PC-9 (cell line): Measurements from ENCODE around the gene CAMSAP3. TPM values are rescaled to one million over a fixed set of nuclear protein-coding genes. Genes with fewer than 3 reads are reported as not detected.

Source experiments
- BruUV-seq: library from RNA; stranded (reverse); fragments of 400-500 nt; replicated peaks from 2 replicates; lab custom pipeline; 2021; lab: Mats Ljungman, UMichigan
- CTCF ChIA-PET: fragments of 300-600 bp; sonication (Branson Sonifier 250); formaldehyde crosslinking; loops from one replicate; lab custom pipeline; 2022; ENCODE audit warnings: antibody characterized with exemption; lab: Charles Lee
- POLR2A ChIA-PET: fragments of 300-600 bp; sonication (Branson Sonifier 250); formaldehyde crosslinking; loops from one replicate; lab custom pipeline; 2022; ENCODE audit warnings: antibody characterized with exemption; ENCODE audit not compliant: unreplicated experiment; lab: Charles Lee
- DNase-seq, 2 experiments: peaks; one replicate each; pipeline versions ENCODE4 v3.0.0 to v3.0.0-alpha.2; 2015 to 2022; ENCODE audit warnings: mixed read lengths in 1 of 2
- H2AFZ ChIP-seq: fragments of 200-600 bp; sonication (generic); 2 replicates; pipeline ENCODE4 v1.8.1; 2017; ENCODE audit warnings: antibody characterized with exemption
- H3F3A ChIP-seq: fragments of 200-600 bp; sonication (generic); 2 replicates; pipeline ENCODE4 v1.8.1; 2017; ENCODE audit warnings: antibody characterized with exemption, mild to moderate bottlenecking, low read depth; ENCODE audit not compliant: insufficient read depth
- H3K27ac ChIP-seq: fragments of 200-600 bp; sonication (generic); 2 replicates; pipeline ENCODE4 v1.6.1; 2016; ENCODE audit warnings: mixed run types
- H3K27me3 ChIP-seq: fragments of 200-600 bp; sonication (generic); 2 replicates; pipeline ENCODE4 v1.6.1; 2016; ENCODE audit warnings: low read depth, mixed run types; ENCODE audit not compliant: insufficient read depth
- H3K36me3 ChIP-seq: fragments of 200-600 bp; sonication (generic); 2 replicates; pipeline ENCODE4 v1.6.1; 2016; ENCODE audit warnings: low read depth, mixed run types
- H3K4me1 ChIP-seq: fragments of 200-600 bp; sonication (generic); replicated peaks from 2 replicates; pipeline ENCODE4 v1.6.1; 2016; ENCODE audit warnings: mixed run types; ENCODE audit not compliant: insufficient read depth
- H3K4me2 ChIP-seq: fragments of 200-600 bp; sonication (generic); 2 replicates; pipeline ENCODE4 v1.6.1; 2017; ENCODE audit warnings: mixed run types
- H3K4me3 ChIP-seq: fragments of 200-600 bp; sonication (generic); 2 replicates; pipeline ENCODE4 v1.6.1; 2016; ENCODE audit warnings: mixed run types
- H3K79me2 ChIP-seq: fragments of 200-600 bp; sonication (generic); 2 replicates; pipeline ENCODE4 v1.6.1; 2017; ENCODE audit warnings: low read depth, mixed run types
- H3K9me2 ChIP-seq: fragments of 200-600 bp; sonication (generic); 2 replicates; pipeline ENCODE4 v1.8.1; 2017; ENCODE audit warnings: mild to moderate bottlenecking; ENCODE audit not compliant: insufficient read depth
- H3K9me3 ChIP-seq: fragments of 200-600 bp; sonication (generic); 2 replicates; pipeline ENCODE4 v1.8.1; 2016; ENCODE audit warnings: low read depth; ENCODE audit not compliant: insufficient read depth
- H4K20me1 ChIP-seq: fragments of 200-600 bp; sonication (generic); 2 replicates; pipeline ENCODE4 v1.8.1; 2017; ENCODE audit not compliant: insufficient read depth
- CTCF ChIP-seq: fragments of 200-600 bp; sonication (generic); conservative IDR thresholded peaks from 2 replicates; pipeline ENCODE4 v1.6.1; 2017; ENCODE audit warnings: mixed run types, antibody characterized with exemption, mild to moderate bottlenecking, moderate library complexity
- EZH2 ChIP-seq: fragments of 200-600 bp; sonication (generic); IDR thresholded peaks from 2 replicates; pipeline ENCODE4 v1.8.0; 2017; ENCODE audit warnings: antibody characterized with exemption, low read depth
- intact Hi-C: fragments of 100-400 bp; cut with micrococcal nuclease; formaldehyde crosslinking; loops from one replicate; pipeline ENCODE4 v1.10.0; 2022; ENCODE audit not compliant: unreplicated experiment
- total RNA-seq: library from RNA; stranded (reverse); gene quantifications from 2 replicates; pipeline ENCODE4 v1.2.3, GENCODE V29; 2021

The CAMSAP3 gene
- total RNA-seq, 1 experiment from 2014 or later, result 25.9 TPM

- H3K4me3 ChIP-seq, result no peak overlapping the region
- H3K4me2 ChIP-seq, result no peak overlapping the region
- no peaks in the 10 kb centered on the region for H3K4me1 ChIP-seq
- peaks cover 18% of the 10 kb centered on the region; the same call in 1 of the 2 replicates for H3K79me2 ChIP-seq
- H3F3A ChIP-seq, result peaks cover 34% of the 10 kb centered on the region; the same call in 1 of the 2 replicates
- H2AFZ ChIP-seq, result no peak overlapping the region
- no peaks in the 10 kb centered on the region; the same call in 1 of the 2 replicates for H3K36me3 ChIP-seq
- H3K27me3 ChIP-seq, result no peaks in the 10 kb centered on the region
- H4K20me1 ChIP-seq, result peaks cover 21% of the 10 kb centered on the region
- ChIA-PET CTCF (no interaction called here), POLR2A (no interaction called here)
- no peaks in the 10 kb centered on the region for H3K9me2 ChIP-seq
- no peak overlapping the region for H3K27ac ChIP-seq
- intact Hi-C loops, result no loop called here
- DNase-seq, result no peak
- no peaks in the 10 kb centered on the region for H3K9me3 ChIP-seq
- no TSS peak for BruUV-seq
- TF ChIP-seq CTCF (no peak), EZH2 (no peak)
Measured at GRCh38 chr19:7602935-7603497, 7.4 kb downstream of the CAMSAP3 start.

- Histone ChIP-seq H3F3A (peaks cover 33% of the 10 kb centered on the region; the same call in 1 of the 2 replicates), H3K9me3 (no peaks in the 10 kb centered on the region), H3K9me2 (no peaks in the 10 kb centered on the region), H3K4me2 (no peak overlapping the region), H3K79me2 (peaks cover 13% of the 10 kb centered on the region; the same call in 1 of the 2 replicates), H3K27me3 (no peaks in the 10 kb centered on the region), H3K4me3 (no peak overlapping the region), H3K27ac (no peak overlapping the region), H3K4me1 (no peaks in the 10 kb centered on the region), H3K36me3 (no peaks in the 10 kb centered on the region; the same call in 1 of the 2 replicates), H2AFZ (no peak overlapping the region), H4K20me1 (peaks cover 21% of the 10 kb centered on the region; the same call in 1 of the 2 replicates)
- POLR2A ChIA-PET, result no interaction called here
- BruUV-seq, result no TSS peak
- CTCF ChIA-PET, result no interaction called here
- no peak for TF ChIP-seq CTCF
- no peak for TF ChIP-seq EZH2
- intact Hi-C loops, result no loop called here
- DNase-seq, result no peak
Measured at GRCh38 chr19:7603919-7604318, 8.3 kb downstream of the CAMSAP3 start.

- TF ChIP-seq EZH2, result no peak
- no peak for TF ChIP-seq CTCF
Measured at GRCh38 chr19:7605490-7606222, 10.0 kb downstream of the CAMSAP3 start.

More at GRCh38 chr19:7605490-7606222, 10.0 kb downstream of the CAMSAP3 start:
- BruUV-seq, result no TSS peak
- Histone ChIP-seq H2AFZ (no peak overlapping the region), H3K27ac (no peak overlapping the region), H3K79me2 (peaks cover 13% of the 10 kb centered on the region; the same call in 1 of the 2 replicates), H4K20me1 (peaks cover 21% of the 10 kb centered on the region; the same call in 1 of the 2 replicates), H3F3A (peaks cover 33% of the 10 kb centered on the region; the same call in 1 of the 2 replicates), H3K9me2 (no peaks in the 10 kb centered on the region), H3K27me3 (no peaks in the 10 kb centered on the region), H3K4me2 (no peak overlapping the region), H3K36me3 (no peaks in the 10 kb centered on the region; the same call in 1 of the 2 replicates), H3K4me1 (no peaks in the 10 kb centered on the region), H3K9me3 (no peaks in the 10 kb centered on the region), H3K4me3 (no peak overlapping the region)
- DNase-seq, result peak; percentile 17 to 79
- ChIA-PET POLR2A (no interaction called here), CTCF (interaction anchor here (0.6 to 1.3 kb wide), 2 partner anchors 37 to 317 kb away, joined by 5 to 12 read pairs; no protein-coding TSS in a partner anchor)
- intact Hi-C loops, result no loop called here
